HepG2 (cell line): ENCODE data around the gene FNDC8. TPM values are rescaled to one million over a fixed set of nuclear protein-coding genes. Genes with fewer than 3 reads are reported as not detected.

Experiments
- MTF2 ChIP-seq: sonication (generic); formaldehyde crosslinking; IDR thresholded peaks from 2 replicates; pipeline ENCODE4 v1.5.0; 2020; ENCODE audit warnings: missing genetic modification reagents, borderline replicate concordance
- NAIF1 ChIP-seq: sonication (generic); formaldehyde crosslinking; IDR thresholded peaks from 2 replicates; pipeline ENCODE4 v1.5.0; 2020; ENCODE audit warnings: mild to moderate bottlenecking, missing genetic modification reagents, borderline replicate concordance
- NFE2L1 ChIP-seq: sonication (generic); formaldehyde crosslinking; IDR thresholded peaks from 2 replicates; pipeline ENCODE4 v1.4.0; 2020; ENCODE audit warnings: missing genetic modification reagents, mild to moderate bottlenecking, borderline replicate concordance
- PAX8 ChIP-seq: sonication (generic); formaldehyde crosslinking; IDR thresholded peaks from 2 replicates; pipeline ENCODE4 v1.8.0; 2022; ENCODE audit warnings: mild to moderate bottlenecking, missing genetic modification reagents, borderline replicate concordance
- PRDM15 ChIP-seq: sonication (generic); formaldehyde crosslinking; IDR thresholded peaks from 2 replicates; pipeline ENCODE4 v1.4.0; 2020; ENCODE audit warnings: missing genetic modification reagents
- SP4 ChIP-seq: sonication (generic); formaldehyde crosslinking; IDR thresholded peaks from 2 replicates; pipeline ENCODE4 v1.8.1; 2023; ENCODE audit warnings: mild to moderate bottlenecking, missing genetic modification reagents
- WIZ ChIP-seq: sonication (generic); formaldehyde crosslinking; IDR thresholded peaks from 2 replicates; pipeline ENCODE4 v1.5.1; 2020; ENCODE audit warnings: mild to moderate bottlenecking, missing genetic modification reagents
- ZGPAT ChIP-seq: IDR thresholded peaks from 2 replicates; pipeline ENCODE4 v1.6.1; 2016; ENCODE audit warnings: mild to moderate bottlenecking
- ZNF264 ChIP-seq: sonication (generic); formaldehyde crosslinking; IDR thresholded peaks from 2 replicates; pipeline ENCODE4 v1.4.0; 2020; ENCODE audit warnings: missing genetic modification reagents
- ZNF326 ChIP-seq: sonication (generic); formaldehyde crosslinking; IDR thresholded peaks from 2 replicates; pipeline ENCODE4 v1.4.0; 2020; ENCODE audit warnings: missing genetic modification reagents, borderline replicate concordance
- ZNF414 ChIP-seq: sonication (generic); formaldehyde crosslinking; IDR thresholded peaks from 2 replicates; pipeline ENCODE4 v1.5.0; 2020; ENCODE audit warnings: missing genetic modification reagents
- polyA plus RNA-seq, 8 experiments: library from polyadenylated mRNA; depleted of rRNA in 3 of 8; stranded (reverse) in 7 of 8; unstranded in 1 of 8; fragments of >200 nt; fragmentation: Illumina TruSeq in 4 of 8; extraction: Trizol in 4 of 8; gene quantifications; 2 replicates each; pipeline versions ENCODE4 v1.2.1 to v1.2.3, GENCODE V29; 2011 to 2016; ENCODE audit warnings: low read depth in 4 of 8, missing spikeins in 1 of 8, mixed read lengths in 1 of 8; ENCODE audit not compliant: insufficient read depth in 1 of 8
- total RNA-seq, 5 experiments: library from RNA; depleted of rRNA; stranded (reverse); fragments of >200 nt; fragmentation: Illumina TruSeq; extraction: Trizol; gene quantifications; 2 replicates each; pipeline ENCODE4 v1.2.3, GENCODE V29; 2016; ENCODE audit warnings: low read depth in 1 of 5
- TF ChIP-seq, protein P1 (sequence below): sonication (generic); formaldehyde crosslinking; IDR thresholded peaks from 2 replicates; pipeline ENCODE4 v1.4.0; 2020; ENCODE audit warnings: missing genetic modification reagents
- TF ChIP-seq, protein P2 (sequence below): sonication (generic); formaldehyde crosslinking; conservative IDR thresholded peaks from 2 replicates; pipeline ENCODE4 v1.8.0; 2022; ENCODE audit warnings: mild to moderate bottlenecking, moderate library complexity, missing genetic modification reagents
- TF ChIP-seq, protein P3 (sequence below): sonication (generic); formaldehyde crosslinking; IDR thresholded peaks from 2 replicates; pipeline ENCODE4 v1.8.1; 2022; ENCODE audit warnings: mild to moderate bottlenecking, missing genetic modification reagents

FNDC8 gene
- total and polyA plus RNA-seq, 2 of the 13 experiments (the other 11 are each of a cell fraction or from before 2014, with no cell fraction given), result not detected

- no peak for TF ChIP-seq PRDM15
- TF ChIP-seq, protein P1, sequence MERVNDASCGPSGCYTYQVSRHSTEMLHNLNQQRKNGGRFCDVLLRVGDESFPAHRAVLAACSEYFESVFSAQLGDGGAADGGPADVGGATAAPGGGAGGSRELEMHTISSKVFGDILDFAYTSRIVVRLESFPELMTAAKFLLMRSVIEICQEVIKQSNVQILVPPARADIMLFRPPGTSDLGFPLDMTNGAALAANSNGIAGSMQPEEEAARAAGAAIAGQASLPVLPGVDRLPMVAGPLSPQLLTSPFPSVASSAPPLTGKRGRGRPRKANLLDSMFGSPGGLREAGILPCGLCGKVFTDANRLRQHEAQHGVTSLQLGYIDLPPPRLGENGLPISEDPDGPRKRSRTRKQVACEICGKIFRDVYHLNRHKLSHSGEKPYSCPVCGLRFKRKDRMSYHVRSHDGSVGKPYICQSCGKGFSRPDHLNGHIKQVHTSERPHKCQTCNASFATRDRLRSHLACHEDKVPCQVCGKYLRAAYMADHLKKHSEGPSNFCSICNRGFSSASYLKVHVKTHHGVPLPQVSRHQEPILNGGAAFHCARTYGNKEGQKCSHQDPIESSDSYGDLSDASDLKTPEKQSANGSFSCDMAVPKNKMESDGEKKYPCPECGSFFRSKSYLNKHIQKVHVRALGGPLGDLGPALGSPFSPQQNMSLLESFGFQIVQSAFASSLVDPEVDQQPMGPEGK (CRISPR knock-in tag), result no peak
- TF ChIP-seq WIZ, result no peak
- TF ChIP-seq, protein P2, sequence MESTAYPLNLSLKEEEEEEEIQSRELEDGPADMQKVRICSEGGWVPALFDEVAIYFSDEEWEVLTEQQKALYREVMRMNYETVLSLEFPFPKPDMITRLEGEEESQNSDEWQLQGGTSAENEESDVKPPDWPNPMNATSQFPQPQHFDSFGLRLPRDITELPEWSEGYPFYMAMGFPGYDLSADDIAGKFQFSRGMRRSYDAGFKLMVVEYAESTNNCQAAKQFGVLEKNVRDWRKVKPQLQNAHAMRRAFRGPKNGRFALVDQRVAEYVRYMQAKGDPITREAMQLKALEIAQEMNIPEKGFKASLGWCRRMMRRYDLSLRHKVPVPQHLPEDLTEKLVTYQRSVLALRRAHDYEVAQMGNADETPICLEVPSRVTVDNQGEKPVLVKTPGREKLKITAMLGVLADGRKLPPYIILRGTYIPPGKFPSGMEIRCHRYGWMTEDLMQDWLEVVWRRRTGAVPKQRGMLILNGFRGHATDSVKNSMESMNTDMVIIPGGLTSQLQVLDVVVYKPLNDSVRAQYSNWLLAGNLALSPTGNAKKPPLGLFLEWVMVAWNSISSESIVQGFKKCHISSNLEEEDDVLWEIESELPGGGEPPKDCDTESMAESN (CRISPR knock-in tag), result no peak
- peak; percentile 83; the same call in 1 of the 2 replicates for TF ChIP-seq ZNF414 (CRISPR knock-in tag)
- TF ChIP-seq NFE2L1 (CRISPR knock-in tag), result no peak
- no peak for TF ChIP-seq MTF2 (CRISPR knock-in tag)
- TF ChIP-seq NAIF1, result no peak
- TF ChIP-seq ZNF326 (CRISPR knock-in tag), result no peak
- no peak; the same call in 1 of the 2 replicates for TF ChIP-seq ZGPAT (CRISPR knock-in tag)
- 0 out of 2 replicates have a peak, but pooled peaks have one; percentile 26 for TF ChIP-seq ZNF264 (CRISPR knock-in tag)
- TF ChIP-seq, protein P3, sequence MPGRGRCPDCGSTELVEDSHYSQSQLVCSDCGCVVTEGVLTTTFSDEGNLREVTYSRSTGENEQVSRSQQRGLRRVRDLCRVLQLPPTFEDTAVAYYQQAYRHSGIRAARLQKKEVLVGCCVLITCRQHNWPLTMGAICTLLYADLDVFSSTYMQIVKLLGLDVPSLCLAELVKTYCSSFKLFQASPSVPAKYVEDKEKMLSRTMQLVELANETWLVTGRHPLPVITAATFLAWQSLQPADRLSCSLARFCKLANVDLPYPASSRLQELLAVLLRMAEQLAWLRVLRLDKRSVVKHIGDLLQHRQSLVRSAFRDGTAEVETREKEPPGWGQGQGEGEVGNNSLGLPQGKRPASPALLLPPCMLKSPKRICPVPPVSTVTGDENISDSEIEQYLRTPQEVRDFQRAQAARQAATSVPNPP (CRISPR knock-in tag), result no peak
- TF ChIP-seq PAX8 (CRISPR knock-in tag), result no peak
- TF ChIP-seq SP4 (CRISPR knock-in tag), result no peak
Observed at GRCh38 chr17:35088356-35088880, 33.0 kb upstream of the FNDC8 start (continued).
